KMS-11 (cell line): ENCODE measurements around the gene POU2F3.

Source experiments
- H2AFZ ChIP-seq: fragments of 200-600 bp; sonication (generic); 2 replicates; pipeline ENCODE4 v1.6.1; 2016; ENCODE audit warnings: antibody characterized with exemption, mixed run types, low read depth
- H3K27ac ChIP-seq: fragments of 200-600 bp; sonication (generic); 2 replicates; pipeline ENCODE4 v1.6.1; 2016; ENCODE audit warnings: mild to moderate bottlenecking, mixed run types
- H3K27me3 ChIP-seq: fragments of 200-600 bp; sonication (generic); 2 replicates; pipeline ENCODE4 v1.6.1; 2017; ENCODE audit warnings: mild to moderate bottlenecking, low read depth, mixed run types, moderate library complexity; ENCODE audit not compliant: insufficient read depth
- H3K36me3 ChIP-seq: fragments of 200-600 bp; sonication (generic); 2 replicates; pipeline ENCODE4 v1.6.1; 2017; ENCODE audit warnings: mild to moderate bottlenecking, mixed run types; ENCODE audit not compliant: insufficient read depth
- H3K4me1 ChIP-seq: fragments of 200-600 bp; sonication (generic); 2 replicates; pipeline ENCODE4 v1.6.1; 2016; ENCODE audit warnings: mild to moderate bottlenecking, low read depth, mixed run types; ENCODE audit not compliant: poor library complexity, severe bottlenecking
- H3K4me2 ChIP-seq: fragments of 200-600 bp; sonication (generic); 2 replicates; pipeline ENCODE4 v1.7.0; 2016; ENCODE audit warnings: mild to moderate bottlenecking, mixed run types
- H3K4me3 ChIP-seq: fragments of 200-600 bp; sonication (generic); IDR thresholded peaks from 2 replicates; pipeline ENCODE4 v1.6.1; 2017; ENCODE audit warnings: low read depth, low read length, mixed read lengths; ENCODE audit not compliant: insufficient read depth
- H3K79me2 ChIP-seq: fragments of 200-600 bp; sonication (generic); 2 replicates; pipeline ENCODE4 v1.6.1; 2016; ENCODE audit warnings: low read depth, mixed run types; ENCODE audit not compliant: insufficient read depth
- H3K9ac ChIP-seq: fragments of 200-600 bp; sonication (generic); 2 replicates; pipeline ENCODE4 v1.6.1; 2016; ENCODE audit warnings: mild to moderate bottlenecking, mixed run types
- H4K20me1 ChIP-seq: fragments of 200-600 bp; sonication (generic); 2 replicates; pipeline ENCODE4 v1.6.1; 2016; ENCODE audit warnings: mild to moderate bottlenecking, mixed run types; ENCODE audit not compliant: insufficient read depth
- CTCF ChIP-seq: fragments of 200-600 bp; sonication (generic); conservative IDR thresholded peaks from 2 replicates; pipeline ENCODE4 v1.6.1; 2017; ENCODE audit warnings: low read depth, mild to moderate bottlenecking, antibody characterized with exemption, low read length, moderate library complexity, mixed read lengths

The POU2F3 gene

GRCh38 chr11:120201653-120202052 is 38.3 kb upstream of the POU2F3 start:
- no peak overlapping the region for H3K9ac ChIP-seq
- H3K4me2 ChIP-seq, result no peak overlapping the region
- H3K4me1 ChIP-seq, result no peaks in the 10 kb centered on the region
- no peaks in the 10 kb centered on the region for H3K36me3 ChIP-seq
- H3K79me2 ChIP-seq, result no peaks in the 10 kb centered on the region
- no peak overlapping the region for H3K4me3 ChIP-seq
- no peak for TF ChIP-seq CTCF
- H3K27ac ChIP-seq, result no peak overlapping the region
- H2AFZ ChIP-seq, result no peak overlapping the region
- no peaks in the 10 kb centered on the region for H4K20me1 ChIP-seq
- H3K27me3 ChIP-seq, result no peaks in the 10 kb centered on the region

- no peaks in the 10 kb centered on the region for H4K20me1 ChIP-seq
- no peak overlapping the region for H3K9ac ChIP-seq
- no peaks in the 10 kb centered on the region for H3K27me3 ChIP-seq
- H3K4me1 ChIP-seq, result no peaks in the 10 kb centered on the region
- no peaks in the 10 kb centered on the region for H3K36me3 ChIP-seq
- no peak overlapping the region for H2AFZ ChIP-seq
- no peak for TF ChIP-seq CTCF
- no peak overlapping the region for H3K27ac ChIP-seq
- H3K79me2 ChIP-seq, result no peaks in the 10 kb centered on the region
- H3K4me2 ChIP-seq, result no peak overlapping the region
- H3K4me3 ChIP-seq, result no peak overlapping the region
Observed at GRCh38 chr11:120203626-120204025, 36.3 kb upstream of the POU2F3 start.

- Histone ChIP-seq H3K27me3 (no peaks in the 10 kb centered on the region), H3K79me2 (no peaks in the 10 kb centered on the region), H3K4me2 (no peak overlapping the region), H3K9ac (no peak overlapping the region), H3K27ac (no peak overlapping the region), H2AFZ (no peak overlapping the region), H3K4me3 (no peak overlapping the region), H3K36me3 (no peaks in the 10 kb centered on the region), H4K20me1 (no peaks in the 10 kb centered on the region), H3K4me1 (no peaks in the 10 kb centered on the region)
- TF ChIP-seq CTCF, result no peak
Observed at GRCh38 chr11:120205596-120206161, 34.3 kb upstream of the POU2F3 start.

GRCh38 chr11:120207512-120207911 is 32.4 kb upstream of the POU2F3 start:
- Histone ChIP-seq H3K36me3 (no peaks in the 10 kb centered on the region), H3K27me3 (no peaks in the 10 kb centered on the region), H3K4me1 (no peaks in the 10 kb centered on the region), H3K27ac (no peak overlapping the region), H2AFZ (no peak overlapping the region), H3K9ac (no peak overlapping the region), H3K79me2 (no peaks in the 10 kb centered on the region), H4K20me1 (no peaks in the 10 kb centered on the region), H3K4me2 (no peak overlapping the region), H3K4me3 (no peak overlapping the region)
- TF ChIP-seq CTCF, result no peak
